Endometrial microvascular endothelial cells (primary cell): ENCODE measurements around the gene DCST2. TPM values are rescaled to one million over a fixed set of nuclear protein-coding genes. Genes with fewer than 3 reads are reported as not detected.

Experiments used
- in situ Hi-C: cut with HindIII; loops from 2 replicates; pipeline ENCODE4 v1.10.0; 2017; ENCODE audit warnings: low sequenced_read_pairs, low pct_unique_long_range_greater_than_20kb; ENCODE audit errors: inconsistent ontology term
- total RNA-seq: library from RNA; depleted of rRNA; stranded (reverse); fragments of >200 nt; gene quantifications from one replicate; pipeline ENCODE4 v1.2.3, GENCODE V29; 2015; ENCODE audit errors: inconsistent ontology term

Gene DCST2
- total RNA-seq, 1 donor from 2014 or later, result 0.28 TPM

- in situ Hi-C loops, result no loop called here
These were observed 59.3 kb downstream of the DCST2 start, which contains the start of gene CKS1B for GRCh38 chr1:154974102-154974807. CKS1B (plus strand) TSS chr1:154974681; CDS start chr1:154974746, 65 bp downstream.

GRCh38 chr1:154973344-154974101 lies 60.1 kb downstream of the DCST2 start:
- in situ Hi-C loops, result no loop called here

- in situ Hi-C loops, result no loop called here
These were observed 60.9 kb downstream of the DCST2 start for GRCh38 chr1:154972517-154973343.

- in situ Hi-C loops, result no loop called here
These were observed 61.4 kb downstream of the DCST2 start for GRCh38 chr1:154972213-154972516.

- in situ Hi-C loops, result no loop called here
These were observed 62.1 kb downstream of the DCST2 start for GRCh38 chr1:154971341-154971998.

- in situ Hi-C loops, result no loop called here
These were observed 62.8 kb downstream of the DCST2 start, which contains the start of gene SHC1 for GRCh38 chr1:154970631-154971340. SHC1 (minus strand) TSS chr1:154970747; CDS start chr1:154970526, 221 bp downstream.

- in situ Hi-C loops, result no loop called here
These were observed 63.6 kb downstream of the DCST2 start for GRCh38 chr1:154969860-154970452.

GRCh38 chr1:154969246-154969645 lies 64.3 kb downstream of the DCST2 start:
- in situ Hi-C loops, result no loop called here

GRCh38 chr1:154968731-154969130 lies 64.8 kb downstream of the DCST2 start:
- in situ Hi-C loops, result no loop called here

Other genes starting within 250 kb of the DCST2 start
- gene KCNN3, start 163.5 kb downstream of the DCST2 start, total RNA-seq, result 0.28 TPM
- 16.1 TPM for gene PMVK, start 97.1 kb downstream of the DCST2 start, total RNA-seq
- 34.9 TPM for gene PBXIP1, start 77.7 kb downstream of the DCST2 start, total RNA-seq
- gene PYGO2, start 72.0 kb downstream of the DCST2 start, total RNA-seq, result 14.5 TPM
- 406 TPM for gene SHC1, start 63.0 kb downstream of the DCST2 start, total RNA-seq
- gene CKS1B, start 59.1 kb downstream of the DCST2 start, total RNA-seq, result 125 TPM
- 47.9 TPM for gene FLAD1, start 50.4 kb downstream of the DCST2 start, total RNA-seq
- gene LENEP, start 40.2 kb downstream of the DCST2 start, total RNA-seq, result not detected
- gene ZBTB7B, start 31.0 kb downstream of the DCST2 start, total RNA-seq, result 15.3 TPM
- gene DCST1, start within 50 bp of the DCST2 start, total RNA-seq, result not detected
- 337 TPM for gene ADAM15, start 17.5 kb upstream of the DCST2 start, total RNA-seq
- gene EFNA4, start 30.0 kb upstream of the DCST2 start, total RNA-seq, result 15.8 TPM
- gene EFNA3, start 45.1 kb upstream of the DCST2 start, total RNA-seq, result 2.0 TPM
- gene EFNA1, start 94.1 kb upstream of the DCST2 start, total RNA-seq, result 8.7 TPM
- 47.1 TPM for gene SLC50A1, start 102.1 kb upstream of the DCST2 start, total RNA-seq
- gene DPM3, start 106.8 kb upstream of the DCST2 start, total RNA-seq, result 173 TPM
- 191 TPM for gene KRTCAP2, start 139.5 kb upstream of the DCST2 start, total RNA-seq
- 2.4 TPM for gene TRIM46, start 140.1 kb upstream of the DCST2 start, total RNA-seq
- 3.1 TPM for gene THBS3, start 174.1 kb upstream of the DCST2 start, total RNA-seq
- 76.7 TPM for gene MTX1, start 174.9 kb upstream of the DCST2 start, total RNA-seq
- gene ENTREP3, start 221.7 kb upstream of the DCST2 start, total RNA-seq, result 20.0 TPM
- gene SCAMP3, start 228.6 kb upstream of the DCST2 start, total RNA-seq, result 77.1 TPM
- 33.1 TPM for gene CLK2, start 239.7 kb upstream of the DCST2 start, total RNA-seq
- gene HCN3, start 243.7 kb upstream of the DCST2 start, total RNA-seq, result 0.19 TPM